Thymus (tissue), 11 donors: Measurements from ENCODE around the gene PTPN4. TPM values are rescaled to one million over a fixed set of nuclear protein-coding genes. Genes with fewer than 3 reads are reported as not detected.
"Not testable (repeated sequence)": the region's sequence is repeated elsewhere in the genome, so short reads cannot be mapped to it uniquely, and the experiment has no call there.

ENCODE experiments used
- DNase-seq, 9 donors: peaks; one replicate each; pipeline ENCODE4 v3.0.0-alpha.2; 2013; ENCODE audit warnings: low spot score in 9 of 9, low read depth in 6 of 9, missing footprints in 1 of 9
- H3K27ac ChIP-seq, 2 donors: one replicate each; pipeline ENCODE4 v1.5.1; 2013; ENCODE audit warnings: control low read depth in 1 of 2, low read depth in 1 of 2, low read length in 1 of 2, mild to moderate bottlenecking in 1 of 2, moderate library complexity in 1 of 2
- H3K27me3 ChIP-seq, 2 donors: one replicate each; pipeline ENCODE4 v1.5.1; 2013; ENCODE audit warnings: low read length in 1 of 2; ENCODE audit not compliant: control insufficient read depth in 2 of 2, insufficient read depth in 1 of 2
- H3K36me3 ChIP-seq, 2 donors: one replicate each; pipeline ENCODE4 v1.5.1; 2013; ENCODE audit warnings: low read length in 1 of 2, mild to moderate bottlenecking in 1 of 2, moderate library complexity in 1 of 2; ENCODE audit not compliant: control insufficient read depth in 2 of 2, insufficient read depth in 2 of 2
- H3K4me1 ChIP-seq, 2 donors: one replicate each; pipeline ENCODE4 v1.5.1; 2013; ENCODE audit warnings: low read length in 2 of 2; ENCODE audit not compliant: control insufficient read depth in 2 of 2, insufficient read depth in 2 of 2
- H3K4me3 ChIP-seq, 2 donors: one replicate each; pipeline ENCODE4 v1.5.1; 2013; ENCODE audit warnings: low read length in 2 of 2, control low read depth in 1 of 2, mild to moderate bottlenecking in 1 of 2
- H3K9me3 ChIP-seq, 2 donors: one replicate each; pipeline ENCODE4 v1.5.1; 2013; ENCODE audit warnings: low read length in 1 of 2, mild to moderate bottlenecking in 1 of 2; ENCODE audit not compliant: control insufficient read depth in 2 of 2, insufficient read depth in 1 of 2
- WGBS: extraction: QIAGEN DNeasy Blood & Tissue Kit; methylation state at CpG from one replicate; pipeline ENCODE4 v1.1.7; 2013; 5-methylcytosine and 5-hydroxymethylcytosine counted together
- polyA plus RNA-seq: library from polyadenylated mRNA; stranded (reverse); fragments of 200-250 nt; gene quantifications from one replicate; pipeline ENCODE4 v1.2.3, GENCODE V29; 2013
- total RNA-seq: library from RNA; stranded (reverse); fragments of 120-200 nt; gene quantifications from one replicate; pipeline ENCODE4 v1.2.4, GENCODE V29; 2013
- donor health status: healthy.

The PTPN4 gene
- total and polyA plus RNA-seq, 2 donors = 11.9 to 53.0 TPM

DNA sequence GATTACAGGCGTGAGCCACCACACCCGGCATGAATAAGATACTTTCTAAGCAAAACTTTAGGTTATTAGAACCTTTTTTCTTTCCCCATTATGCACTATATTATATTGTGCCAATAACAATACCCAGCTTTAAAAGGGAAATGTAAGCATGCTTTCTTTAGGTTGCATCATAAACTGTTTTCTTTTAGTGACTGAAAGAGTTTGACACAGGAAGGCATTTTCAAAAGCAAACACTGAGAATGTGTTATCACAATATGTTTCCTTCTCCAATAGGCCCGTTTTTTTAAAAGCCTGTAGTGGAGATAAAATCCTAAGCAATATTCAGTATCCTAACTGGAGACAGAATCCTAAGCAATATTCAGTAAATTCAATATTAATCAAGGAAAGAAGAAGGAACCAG lies 236.4 kb downstream of the PTPN4 start:
- WGBS = 82% methylated on average over 3 of the region's 3 CpGs
- Histone ChIP-seq H3K27ac (no peak overlapping the region), H3K9me3 (peaks cover 0 to 3% of the 10 kb centered on the region in 2 donors), H3K4me1 (no peaks in the 10 kb centered on the region), H3K36me3 (no peaks in the 10 kb centered on the region), H3K27me3 (no peaks in the 10 kb centered on the region), H3K4me3 (no peak overlapping the region)
- DNase-seq = no peak

DNA sequence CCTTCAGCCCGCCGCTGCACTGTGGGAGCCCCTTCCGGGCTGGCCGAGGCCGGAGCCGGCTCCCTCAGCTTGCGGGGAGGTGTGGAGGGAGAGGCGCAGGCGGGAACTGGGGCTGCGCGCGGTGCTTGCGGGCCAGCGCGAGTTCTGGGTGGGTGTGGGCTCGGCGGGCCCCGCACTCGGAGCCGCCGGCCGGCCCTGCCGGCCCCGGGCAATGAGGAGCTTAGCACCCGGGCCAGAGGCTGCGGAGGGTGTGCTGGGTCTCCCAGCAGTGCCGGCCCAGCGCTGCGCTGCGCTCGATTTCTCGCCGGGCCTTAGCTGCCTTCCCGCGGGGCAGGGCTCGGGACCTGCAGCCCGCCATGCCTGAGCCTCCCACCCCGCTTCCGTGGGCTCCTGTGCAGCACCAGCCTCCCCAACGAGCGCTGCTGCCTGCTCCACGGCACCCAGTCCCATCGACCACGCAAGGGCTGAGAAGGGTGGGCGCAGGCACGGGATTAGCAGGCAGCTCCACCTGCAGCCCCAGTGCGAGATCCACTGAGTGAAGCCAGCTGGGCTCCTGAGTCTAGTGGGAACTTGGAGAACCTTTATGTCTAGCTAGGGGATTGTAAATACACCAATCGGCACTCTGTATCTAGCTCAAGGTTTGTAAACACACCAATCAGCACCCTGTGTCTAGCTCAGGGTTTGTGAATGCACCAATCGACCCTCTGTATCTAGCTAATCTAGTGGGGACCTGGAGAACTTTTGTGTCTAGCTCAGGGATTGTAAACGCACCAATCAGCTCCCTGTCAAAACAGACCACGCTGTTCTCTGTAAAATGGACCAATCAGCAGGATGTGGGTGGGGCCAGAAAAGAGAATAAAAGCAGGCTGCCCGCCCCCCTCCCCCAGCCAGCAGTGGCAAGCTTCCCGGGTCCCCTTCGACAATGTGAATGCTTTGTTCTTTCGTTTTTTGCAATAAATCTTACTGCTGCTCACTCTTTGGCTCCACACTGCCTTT lies 237.5 kb downstream of the PTPN4 start:
- not testable (repeated sequence) for H3K36me3 ChIP-seq, H3K9me3 ChIP-seq, H3K27ac ChIP-seq, H3K27me3 ChIP-seq, H3K4me3 ChIP-seq, H3K4me1 ChIP-seq, DNase-seq
- 98% methylated on average over 54 of the region's 55 CpGs for WGBS

DNA sequence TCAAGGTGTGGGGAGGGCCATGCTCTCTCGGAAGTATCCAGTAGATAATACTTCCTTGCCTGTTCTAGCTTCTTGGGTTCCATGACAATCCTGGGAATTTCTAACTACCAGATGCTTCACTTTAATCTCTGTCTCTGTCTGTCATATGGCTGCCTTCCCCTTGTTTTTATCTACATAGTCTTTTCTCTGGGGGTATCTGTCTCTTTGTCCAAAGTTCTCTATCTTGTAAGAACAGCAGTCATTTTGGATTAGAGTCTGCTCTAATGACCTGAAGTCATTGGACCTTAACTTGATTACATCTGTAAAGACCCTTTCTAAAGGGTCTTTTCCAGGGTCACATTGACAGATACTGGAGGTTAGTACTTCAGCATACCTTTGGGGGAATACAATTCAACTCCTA lies 241.7 kb downstream of the PTPN4 start:
- no peak for DNase-seq
- Histone ChIP-seq H3K36me3 (no peaks in the 10 kb centered on the region), H3K4me3 (no peak overlapping the region), H3K9me3 (peaks cover 0 to 3% of the 10 kb centered on the region in 2 donors), H3K27me3 (no peaks in the 10 kb centered on the region), H3K4me1 (no peaks in the 10 kb centered on the region), H3K27ac (no peak overlapping the region)
- 100% methylated on average over 1 of the region's 1 CpG for WGBS

DNA sequence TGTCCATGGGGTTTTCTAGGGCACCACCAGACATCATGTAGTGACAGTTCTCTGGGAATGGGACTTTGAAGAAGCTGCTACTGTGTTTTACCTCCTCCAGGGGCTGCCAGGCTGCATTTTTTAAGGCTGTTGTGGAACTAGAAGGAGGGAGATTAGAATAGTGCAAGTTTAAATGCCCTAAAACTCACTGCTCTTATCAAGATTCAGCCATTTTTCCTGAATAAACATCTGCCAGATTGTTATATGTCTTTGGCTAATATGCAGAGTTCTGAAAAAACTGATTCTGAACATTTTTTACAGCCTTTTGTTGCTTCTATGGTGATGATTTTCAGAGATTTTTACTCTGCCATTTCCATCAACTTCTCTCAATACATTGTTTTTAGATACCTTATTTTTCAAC lies 244.5 kb downstream of the PTPN4 start:
- Histone ChIP-seq H3K36me3 (no peaks in the 10 kb centered on the region), H3K27ac (no peak overlapping the region), H3K9me3 (no peaks in the 10 kb centered on the region), H3K27me3 (no peaks in the 10 kb centered on the region), H3K4me3 (no peak overlapping the region), H3K4me1 (no peaks in the 10 kb centered on the region)
- no peak for DNase-seq

DNA sequence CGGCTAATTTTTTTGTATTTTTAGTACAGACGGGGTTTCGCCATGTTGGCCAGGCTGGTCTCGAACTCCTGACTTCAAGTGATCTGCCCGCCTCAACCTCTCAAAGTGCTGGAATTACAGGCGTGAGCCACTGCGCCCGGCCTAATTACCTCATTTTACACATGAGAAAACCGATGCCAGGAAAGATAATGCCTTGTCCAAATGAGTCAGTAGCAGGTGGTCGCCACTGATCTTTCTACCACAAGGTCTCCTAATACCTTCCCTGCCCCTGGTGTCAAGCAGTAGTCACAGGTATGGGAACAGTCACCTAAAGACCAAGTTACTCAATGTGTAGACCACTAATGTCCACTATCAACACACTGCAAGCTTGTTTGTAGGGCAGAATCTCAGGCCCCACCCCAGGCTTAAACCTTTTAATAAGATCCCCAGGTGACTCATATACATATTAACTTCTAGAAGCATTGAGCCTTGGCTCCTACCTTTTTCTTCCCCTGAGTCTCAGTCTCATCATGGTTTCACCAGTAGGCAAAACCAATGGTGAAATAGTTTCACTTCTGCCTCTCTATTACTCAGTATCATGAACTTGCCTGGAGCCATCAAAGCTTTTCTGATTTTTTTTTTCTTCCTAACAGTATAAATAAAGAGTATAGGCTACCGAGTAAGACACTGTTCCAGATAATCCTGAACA lies 246.3 kb downstream of the PTPN4 start:
- H3K4me1 ChIP-seq = no peaks in the 10 kb centered on the region
- H3K27me3 ChIP-seq = no peaks in the 10 kb centered on the region
- no peak for DNase-seq

DNA sequence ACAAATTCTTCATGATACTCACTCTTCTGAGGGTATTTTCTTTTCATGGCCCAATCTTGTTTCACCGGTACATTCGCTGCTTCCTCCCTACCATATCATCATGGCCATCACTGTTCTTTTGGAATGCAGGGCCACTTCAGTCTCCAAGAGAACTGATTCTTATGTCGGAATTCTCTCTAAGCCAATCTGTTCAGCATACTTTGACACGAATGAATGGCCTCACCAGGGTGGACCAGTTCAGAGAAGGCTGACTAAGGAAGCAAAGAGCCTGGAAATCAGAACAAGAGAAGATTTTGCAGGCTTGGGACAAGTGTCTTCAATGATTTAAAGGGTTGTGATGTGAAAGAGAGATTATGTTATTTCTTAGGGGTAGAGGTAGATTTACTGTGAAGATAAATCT lies 248.1 kb downstream of the PTPN4 start:
- WGBS = 96% methylated on average over 4 of the region's 4 CpGs
- no peak for DNase-seq
- H3K4me1 ChIP-seq = peaks cover 0 to 2% of the 10 kb centered on the region in 2 donors
- no peaks in the 10 kb centered on the region for H3K27me3 ChIP-seq
- H3K4me3 ChIP-seq = no peak overlapping the region
- no peaks in the 10 kb centered on the region for H3K9me3 ChIP-seq
- H3K27ac ChIP-seq = no peak overlapping the region
- no peaks in the 10 kb centered on the region for H3K36me3 ChIP-seq

More for the DNA sequence above, 246.3 kb downstream of the PTPN4 start:
- no peak overlapping the region for H3K4me3 ChIP-seq
- H3K27ac ChIP-seq = no peak overlapping the region
- WGBS = 94% methylated on average over 11 of the region's 11 CpGs
- H3K36me3 ChIP-seq = no peaks in the 10 kb centered on the region
- no peaks in the 10 kb centered on the region for H3K9me3 ChIP-seq

DNA sequence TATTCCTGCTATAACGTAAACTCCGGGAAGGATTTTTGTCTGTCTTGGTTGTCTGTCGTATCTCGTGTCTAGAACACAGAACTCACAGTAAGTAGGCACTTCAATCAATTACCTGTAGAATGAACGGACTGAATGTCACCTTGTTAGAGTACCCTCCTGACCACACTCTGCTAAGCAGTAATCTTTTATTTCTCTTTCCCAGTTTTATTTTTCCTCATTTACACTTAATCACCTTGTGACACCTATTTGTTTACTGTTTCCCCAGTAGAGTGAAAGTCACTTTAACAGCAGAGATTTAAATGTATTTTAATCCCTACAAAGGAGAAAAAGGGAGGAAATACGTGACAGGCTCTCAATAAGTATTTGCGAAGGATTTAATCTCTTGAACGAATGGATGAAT lies 252.6 kb downstream of the PTPN4 start:
- Histone ChIP-seq H3K27ac (peak overlapping the region in 1 of 2 donors; percentile 32), H3K36me3 (no peaks in the 10 kb centered on the region), H3K4me1 (peaks cover 0 to 2% of the 10 kb centered on the region in 2 donors), H3K27me3 (peaks cover 0 to 4% of the 10 kb centered on the region in 2 donors), H3K4me3 (peak overlapping the region; percentile 76 to 86), H3K9me3 (no peaks in the 10 kb centered on the region)
- WGBS = 47% methylated on average over 8 of the region's 8 CpGs
- no peak for DNase-seq

DNA sequence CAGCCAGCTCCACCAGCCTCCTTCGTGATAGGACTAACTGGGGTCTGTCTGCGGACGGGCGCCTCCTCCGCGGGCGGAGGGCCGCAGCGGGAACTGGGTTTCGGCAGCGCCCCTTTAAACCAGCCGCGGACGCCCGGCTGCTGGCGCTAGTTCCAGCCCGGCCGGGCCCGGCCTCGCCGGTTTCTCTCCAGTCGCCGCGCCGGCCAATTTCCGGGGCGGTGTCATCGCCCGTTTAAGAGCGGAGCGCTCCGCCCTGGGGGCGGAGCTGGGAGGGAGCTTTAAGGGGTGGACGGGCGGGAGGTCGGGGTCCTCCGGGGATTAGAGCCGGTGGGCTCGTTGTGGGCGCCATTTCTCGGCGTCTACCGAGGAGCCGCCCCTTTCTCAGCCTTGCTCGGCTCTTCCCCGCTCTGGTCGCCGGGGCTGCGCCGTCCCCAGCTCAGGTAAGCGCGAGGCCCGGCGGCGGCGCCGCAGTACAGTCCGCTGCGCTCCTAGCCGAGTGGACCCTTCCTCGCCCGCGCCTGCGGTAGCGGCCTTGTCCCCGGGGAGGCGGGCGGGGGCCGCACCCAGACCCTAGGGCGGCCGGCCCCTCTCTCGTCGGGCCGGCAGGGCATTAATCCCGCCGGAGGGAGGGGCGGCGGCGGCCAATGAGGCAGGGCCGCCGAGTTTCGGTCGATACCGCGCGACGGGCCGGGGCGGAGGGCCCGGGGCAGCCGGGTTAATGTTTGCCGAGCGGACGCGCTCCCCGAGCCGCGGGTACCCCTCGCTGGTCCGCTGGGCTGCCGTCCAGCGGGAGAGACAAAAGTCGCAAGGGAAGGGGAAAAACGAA lies 253.3 kb downstream of the PTPN4 start, which contains the start of gene EPB41L5:
Gene EPB41L5, plus strand, starts transcription at position 307 of the 826 bp plus-strand sequence. CDS start 6,008 bp downstream, outside the sequence.
- peak; percentile 51 to 93 (median 84) for DNase-seq
- no peaks in the 10 kb centered on the region for H3K9me3 ChIP-seq
- H3K4me3 ChIP-seq = peak within 1 kb of the TSS; percentile 76 to 86
- H3K4me1 ChIP-seq = peaks cover 0 to 2% of the 10 kb centered on the region in 2 donors
- no peaks in the 10 kb centered on the region for H3K36me3 ChIP-seq
- under 1% methylated on average over 104 of the region's 104 CpGs for WGBS
- H3K27ac ChIP-seq = peak within 1 kb of the TSS in 1 of 2 donors; percentile 32
- H3K27me3 ChIP-seq = peaks cover 0 to 4% of the 10 kb centered on the region in 2 donors
